NCI-H2171 (cell line): ENCODE data around the gene SCGB1A1.

Experiments
- DNase-seq: peaks from one replicate; lab custom pipeline; 2025; lab: John Stamatoyannopoulos, UW

Gene SCGB1A1

DNA sequence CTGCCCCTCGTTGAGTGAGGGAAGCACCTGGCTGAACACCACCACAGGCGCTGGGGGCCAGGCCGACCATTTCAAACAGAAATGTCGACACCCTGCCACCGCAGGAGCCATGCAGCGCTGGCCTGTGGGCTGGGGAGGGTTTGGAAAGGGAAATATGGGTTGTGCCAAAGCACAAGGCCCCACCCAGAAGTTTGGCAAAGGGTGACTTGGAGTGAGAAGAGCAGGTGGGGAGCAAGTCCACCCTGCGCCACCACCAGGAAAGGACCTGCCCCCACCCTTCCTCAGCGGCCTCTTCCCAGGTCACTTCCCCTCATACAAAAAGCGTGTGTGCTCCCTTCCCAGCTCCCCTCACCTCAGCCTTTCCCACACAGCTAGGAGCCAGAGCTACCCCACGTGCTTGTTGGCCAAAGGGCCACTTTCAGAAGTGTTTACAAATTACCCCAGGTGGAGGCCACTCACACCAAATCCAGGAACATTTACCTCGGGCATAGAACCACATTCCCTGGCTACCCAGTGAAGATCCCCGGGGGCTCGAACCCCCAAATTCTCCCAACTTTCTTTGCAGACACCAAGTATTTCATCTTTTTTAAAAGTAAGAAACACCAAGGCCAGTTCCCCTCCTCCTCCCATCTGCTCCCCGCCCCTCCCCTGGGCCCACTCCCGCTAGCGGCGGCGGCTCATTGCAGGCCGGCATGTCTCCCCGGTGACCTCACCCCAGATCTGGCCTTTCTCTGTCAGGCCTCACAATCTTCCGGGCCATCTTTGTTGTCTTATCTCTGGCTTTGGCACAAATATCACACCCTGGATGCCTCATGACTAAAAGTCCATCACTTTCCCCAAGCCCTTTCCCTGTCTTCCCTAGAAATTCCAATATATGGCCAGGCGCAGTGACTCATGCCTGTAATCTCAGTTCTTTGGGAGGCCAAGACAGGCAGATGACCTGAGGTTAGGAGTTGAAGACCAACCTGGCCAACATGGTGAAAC lies 20.5 kb upstream of the SCGB1A1 start:
- DNase-seq = no peak

DNA sequence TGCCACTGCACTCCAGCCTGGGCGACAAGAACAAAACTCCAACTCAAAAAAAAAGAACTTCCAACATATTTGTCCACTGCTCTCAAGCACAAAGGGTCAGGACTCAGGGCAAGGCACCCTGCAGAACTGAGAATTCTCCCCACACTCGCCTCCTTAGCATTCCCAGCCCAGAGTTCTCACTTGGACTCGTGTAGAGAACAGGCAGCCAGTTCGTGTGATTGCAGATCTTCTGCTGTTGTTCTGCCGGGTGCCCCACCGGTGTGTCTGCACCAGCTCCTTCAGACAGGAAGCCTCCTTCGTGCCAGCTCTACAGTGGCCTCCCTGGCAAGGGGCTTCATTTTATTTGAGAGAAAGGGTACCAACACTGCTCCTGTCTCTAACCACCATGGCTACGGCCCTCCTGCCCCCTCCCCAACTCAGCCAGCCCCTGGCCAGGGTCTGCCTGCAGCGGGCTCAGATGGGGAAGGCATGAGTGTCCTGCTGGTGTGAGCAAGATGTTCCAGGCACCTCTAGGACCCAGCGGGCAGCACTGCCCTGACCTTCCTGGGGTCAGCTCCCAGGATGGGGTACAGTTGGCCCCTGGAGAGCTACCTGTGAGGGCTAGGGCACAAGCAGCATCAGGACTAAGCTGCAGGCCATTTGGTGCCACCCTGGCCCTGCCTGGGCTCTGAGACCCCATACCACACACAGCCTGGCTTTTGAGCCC lies 19.5 kb upstream of the SCGB1A1 start:
- no peak for DNase-seq

DNA sequence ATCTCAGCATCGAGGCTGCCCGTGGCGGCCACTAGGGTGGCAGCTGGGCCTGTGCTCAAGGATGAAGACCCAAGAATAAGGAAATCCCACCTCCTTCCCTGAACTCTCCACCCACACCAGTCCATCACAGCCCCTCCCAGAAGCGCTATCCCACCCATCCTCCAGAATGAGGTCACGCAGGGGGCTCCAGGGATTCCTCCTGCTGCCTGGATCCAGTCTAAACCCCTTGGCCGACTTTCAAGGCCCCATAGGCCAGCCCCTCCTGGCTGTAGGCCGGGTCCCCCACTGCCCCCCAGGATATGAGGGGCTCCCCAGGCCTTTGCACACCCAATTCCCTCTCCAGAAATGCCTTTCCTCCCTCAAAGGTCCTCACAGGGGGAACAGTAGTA lies 19.0 kb upstream of the SCGB1A1 start:
- no peak for DNase-seq

DNA sequence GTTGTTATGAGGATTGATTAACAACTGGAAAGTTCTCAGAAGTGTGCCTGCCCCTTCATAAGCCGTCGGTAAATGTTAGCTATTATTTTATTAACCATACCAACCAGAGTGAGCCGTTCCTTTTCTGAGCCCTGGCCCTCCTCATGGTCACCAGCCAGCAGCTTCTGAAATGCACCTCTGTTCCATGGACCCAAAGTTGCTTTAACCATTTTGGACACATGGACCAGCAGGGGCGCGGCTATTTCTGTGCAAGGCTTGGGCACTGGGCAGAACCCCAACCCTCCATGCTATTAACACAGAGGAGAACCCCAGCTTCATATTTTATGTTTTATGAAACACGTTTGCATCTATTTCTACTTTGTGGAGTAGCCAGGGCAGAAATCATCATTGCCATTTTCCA lies 18.6 kb upstream of the SCGB1A1 start:
- DNase-seq = no peak

DNA sequence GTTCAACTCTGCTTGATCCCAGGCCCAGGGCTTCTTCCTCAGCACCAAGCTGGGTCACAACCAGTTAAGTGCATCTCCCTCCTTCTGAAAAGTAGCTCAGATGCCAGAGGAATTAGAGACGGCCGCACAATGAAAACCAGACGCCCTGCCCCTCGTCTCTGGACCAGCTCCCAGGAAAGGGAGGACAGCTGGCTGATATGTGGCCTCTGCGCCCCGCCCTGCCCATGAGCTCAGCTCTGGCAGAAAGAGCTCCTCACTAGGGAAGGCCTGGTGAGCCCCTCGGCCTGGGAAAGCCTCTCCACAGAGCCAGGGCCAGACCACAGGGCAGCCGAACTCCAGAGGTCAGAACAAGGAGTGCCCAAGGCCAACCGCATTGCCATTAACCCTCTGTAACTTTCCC lies 18.1 kb upstream of the SCGB1A1 start:
- no peak for DNase-seq

DNA sequence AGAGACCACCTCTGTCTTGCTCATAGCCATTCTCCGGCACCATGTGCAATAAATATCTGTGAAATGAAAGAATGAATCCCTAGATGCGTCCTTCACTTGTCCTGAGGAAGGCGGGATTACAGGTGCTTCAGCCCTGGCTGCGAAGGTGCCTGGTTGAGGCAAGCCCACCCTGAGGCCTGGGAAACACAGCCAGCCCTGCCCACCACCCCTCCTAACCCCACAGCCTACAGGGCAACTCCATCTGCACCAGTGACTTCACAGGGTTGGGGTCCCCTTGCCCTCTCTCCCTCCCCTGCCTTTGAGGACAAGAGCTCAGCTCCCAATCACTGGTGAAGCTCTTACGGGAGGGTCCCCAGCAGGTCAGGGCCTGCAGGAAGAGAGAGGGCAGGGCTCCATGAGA lies 17.5 kb upstream of the SCGB1A1 start:
- no peak for DNase-seq

DNA sequence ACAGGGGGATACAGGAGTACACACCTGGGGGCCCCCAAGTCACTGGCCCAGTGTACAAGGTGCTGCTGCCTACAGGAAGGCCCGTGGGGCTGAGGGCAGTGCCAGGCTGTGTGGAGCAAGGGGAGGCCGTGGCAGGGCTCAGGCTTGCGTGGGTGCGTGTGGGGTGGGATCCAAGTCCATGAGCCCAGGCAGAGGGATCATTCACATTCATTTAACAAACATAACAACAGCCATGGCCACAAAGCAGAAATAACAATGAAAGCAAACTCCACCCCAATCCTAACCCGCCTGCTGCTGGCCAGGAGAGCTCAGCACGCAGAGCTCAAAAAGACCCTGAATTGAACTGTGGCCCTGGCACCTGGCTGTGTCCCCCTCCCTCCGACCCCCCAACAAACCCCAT lies 17.0 kb upstream of the SCGB1A1 start:
- no peak for DNase-seq

DNA sequence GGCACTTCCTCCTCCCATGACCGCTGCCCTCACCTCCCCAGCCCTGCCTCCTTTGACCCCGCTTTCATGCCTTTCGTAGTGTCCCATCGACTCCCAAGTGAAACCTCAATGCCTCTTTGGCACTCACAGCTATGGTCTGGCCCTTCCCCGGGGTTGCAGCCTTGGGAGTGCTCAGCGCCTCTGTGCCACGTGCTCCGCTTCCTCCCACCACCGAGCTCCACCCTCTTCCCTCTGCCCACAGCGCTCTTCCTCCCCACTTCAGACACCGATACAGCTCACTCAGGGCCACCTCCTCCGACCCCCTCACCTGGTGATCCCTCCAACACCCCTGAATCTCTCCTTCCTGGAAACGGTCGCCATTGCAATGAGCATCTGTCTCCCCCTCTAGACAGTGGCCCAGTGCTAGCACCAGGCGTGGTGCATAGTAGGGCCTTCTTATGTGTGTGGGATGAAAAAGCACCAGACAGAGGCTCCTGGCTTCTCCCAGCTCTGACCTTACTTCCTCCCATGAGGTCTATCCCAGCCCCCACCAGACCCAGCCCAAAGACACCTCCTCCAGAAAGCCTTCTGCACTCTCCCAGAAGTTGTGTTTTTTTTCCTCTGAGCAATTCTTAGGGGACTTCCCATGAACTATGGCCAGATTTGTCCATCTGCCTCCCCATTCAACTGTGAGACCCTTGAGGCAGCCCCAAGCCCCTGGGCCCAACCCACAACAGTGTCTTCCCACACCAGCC lies 16.4 kb upstream of the SCGB1A1 start:
- no peak for DNase-seq

DNA sequence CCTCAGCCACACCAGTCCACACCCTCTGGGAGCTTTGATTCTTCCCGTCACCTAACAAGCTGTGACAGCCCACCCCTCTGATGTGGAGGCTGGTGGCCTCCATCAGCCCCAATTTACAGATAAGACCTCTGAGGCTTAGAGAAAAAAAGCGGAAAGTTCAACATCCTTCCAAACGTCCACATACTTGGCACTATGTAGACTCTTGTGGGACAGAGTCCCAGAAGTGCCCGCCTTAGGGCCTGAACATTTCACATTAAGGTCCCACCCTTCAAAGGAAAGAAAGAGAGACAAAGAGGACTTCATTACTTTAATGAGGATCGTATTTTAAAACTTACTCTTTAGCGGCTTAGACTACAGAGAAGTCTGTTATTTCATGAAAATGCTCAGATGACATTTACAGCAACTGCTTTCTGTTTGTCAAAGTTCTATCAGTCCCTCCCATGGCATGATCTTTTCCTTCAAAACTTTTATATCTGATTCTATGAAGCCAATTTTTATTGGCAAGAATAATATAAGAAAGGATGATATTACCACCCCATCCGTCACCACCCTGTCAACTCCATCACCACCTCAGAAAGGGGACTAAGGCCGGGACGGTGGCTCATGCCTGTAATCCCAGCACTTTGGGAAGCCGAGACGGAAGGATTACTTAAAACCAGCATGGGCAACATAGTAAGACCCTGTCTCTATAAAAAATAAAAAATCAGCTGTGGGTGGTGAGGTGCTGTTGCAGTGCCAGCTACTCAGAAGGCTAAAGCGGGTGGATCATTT lies 15.7 kb upstream of the SCGB1A1 start:
- DNase-seq = no peak

DNA sequence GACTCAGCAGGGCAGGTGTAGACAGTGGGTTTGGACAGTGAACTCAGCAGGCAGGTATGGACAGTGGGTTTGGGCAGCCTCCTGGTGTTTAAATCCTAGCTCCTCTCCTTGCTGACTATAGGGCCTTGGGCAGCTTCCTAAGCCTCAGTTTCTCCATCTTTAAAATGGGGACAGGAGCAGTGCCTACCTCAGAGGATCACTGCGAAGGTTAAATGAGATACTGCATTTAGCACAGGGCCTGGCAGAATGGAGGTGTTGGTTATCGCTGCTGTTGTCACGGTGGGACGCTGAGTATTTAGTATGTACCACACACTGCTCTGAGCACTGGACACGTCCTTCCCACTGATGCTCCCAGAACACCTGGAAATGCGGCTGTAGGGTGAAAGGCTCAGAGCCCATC lies 14.4 kb upstream of the SCGB1A1 start:
- no peak for DNase-seq

DNA sequence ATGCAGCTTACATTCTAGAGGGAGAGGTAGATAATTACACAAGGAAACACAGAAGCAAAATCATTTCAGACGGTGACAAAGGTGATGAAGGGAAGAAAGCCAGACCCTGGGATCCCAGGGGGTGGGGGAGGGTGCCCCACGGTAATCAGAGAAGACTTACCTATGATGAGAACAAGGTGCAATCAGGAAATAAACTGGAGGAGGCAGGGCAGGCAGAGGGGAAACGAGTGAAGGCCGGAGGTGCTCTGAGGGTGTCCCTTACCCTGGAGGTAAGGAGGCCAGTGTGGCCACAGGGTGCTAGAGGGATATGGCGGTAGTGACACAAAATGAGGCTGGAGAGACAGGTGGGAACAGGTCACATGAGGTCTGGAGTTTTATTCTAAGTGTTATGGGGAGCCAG lies 13.9 kb upstream of the SCGB1A1 start:
- no peak for DNase-seq

DNA sequence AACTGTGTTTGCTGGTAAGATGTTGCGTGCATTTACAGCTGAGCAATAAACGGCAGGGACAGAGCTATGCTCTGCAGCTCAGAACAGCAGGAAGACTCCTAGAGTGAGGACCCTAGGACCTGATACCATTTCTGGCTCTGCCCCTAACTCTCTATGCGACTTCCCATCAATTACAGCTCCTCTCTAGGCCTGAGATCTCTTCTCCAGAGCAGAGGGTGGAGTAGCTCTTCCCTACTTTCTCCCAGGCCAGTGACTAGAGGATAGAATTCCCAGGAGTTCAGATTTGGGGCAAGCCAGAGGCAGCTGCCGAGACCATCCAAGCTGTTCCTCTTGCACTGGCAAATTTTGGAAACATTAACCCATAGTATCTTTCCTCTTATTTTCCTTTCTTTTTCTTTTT lies 12.8 kb upstream of the SCGB1A1 start:
- DNase-seq = no peak

DNA sequence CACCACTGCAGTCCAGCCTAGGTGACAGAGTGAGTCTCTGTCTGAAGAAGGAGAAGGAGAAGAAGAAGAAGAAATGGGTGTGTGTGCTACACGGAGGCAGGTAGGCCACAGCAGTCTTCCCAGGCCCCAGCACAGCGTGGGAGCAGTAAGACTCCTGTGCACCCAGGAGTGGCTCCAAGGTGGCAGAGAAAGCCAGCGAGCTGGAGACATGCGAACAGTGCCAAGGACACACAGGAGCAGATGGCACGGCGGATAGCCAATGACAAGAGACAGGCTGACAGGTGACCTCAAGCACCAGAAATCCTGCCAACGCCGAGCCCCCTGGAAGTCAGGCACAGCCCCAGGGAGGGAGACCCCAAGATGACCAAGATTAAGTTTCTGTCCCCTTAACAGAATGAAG lies 9.0 kb upstream of the SCGB1A1 start:
- no peak for DNase-seq

DNA sequence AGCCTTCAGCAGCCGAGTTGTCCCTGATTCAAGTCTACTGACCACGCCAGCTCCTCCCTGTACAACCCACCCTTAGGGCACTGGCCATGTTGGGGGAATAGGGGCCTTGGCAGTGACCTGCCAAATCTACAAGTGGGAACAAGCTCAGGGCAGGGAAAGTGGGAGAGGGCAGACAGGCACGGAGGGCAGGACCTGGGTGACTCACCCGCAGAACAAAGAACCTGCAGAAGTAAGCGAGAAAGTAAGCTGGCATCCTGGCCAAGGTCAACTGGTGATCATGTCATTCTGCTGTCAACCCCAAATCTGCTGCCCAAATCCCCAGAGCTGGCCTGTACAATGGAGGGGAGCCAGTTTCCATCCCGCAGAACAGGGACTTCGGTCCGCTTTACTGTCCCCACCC lies 7.9 kb upstream of the SCGB1A1 start:
- no peak for DNase-seq

DNA sequence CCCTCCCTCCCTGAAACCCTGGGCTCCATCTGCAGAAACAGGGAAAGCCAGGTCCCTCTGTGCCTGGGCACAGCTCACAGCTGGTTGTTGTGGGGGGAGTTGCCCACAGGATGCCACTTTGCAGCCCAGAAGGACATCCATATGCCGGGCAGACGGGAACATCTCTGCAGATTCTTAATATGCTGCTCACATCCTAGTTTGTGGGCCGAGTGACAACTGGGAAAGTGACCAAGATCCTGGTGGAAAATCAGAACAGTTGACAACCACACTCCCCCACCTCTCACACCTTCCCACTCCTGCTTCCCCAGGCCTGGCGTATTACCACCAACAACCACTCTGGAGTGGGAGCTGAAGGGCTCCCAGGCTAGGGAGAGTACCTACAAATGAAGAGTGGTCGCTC lies 7.3 kb upstream of the SCGB1A1 start:
- DNase-seq = no peak

DNA sequence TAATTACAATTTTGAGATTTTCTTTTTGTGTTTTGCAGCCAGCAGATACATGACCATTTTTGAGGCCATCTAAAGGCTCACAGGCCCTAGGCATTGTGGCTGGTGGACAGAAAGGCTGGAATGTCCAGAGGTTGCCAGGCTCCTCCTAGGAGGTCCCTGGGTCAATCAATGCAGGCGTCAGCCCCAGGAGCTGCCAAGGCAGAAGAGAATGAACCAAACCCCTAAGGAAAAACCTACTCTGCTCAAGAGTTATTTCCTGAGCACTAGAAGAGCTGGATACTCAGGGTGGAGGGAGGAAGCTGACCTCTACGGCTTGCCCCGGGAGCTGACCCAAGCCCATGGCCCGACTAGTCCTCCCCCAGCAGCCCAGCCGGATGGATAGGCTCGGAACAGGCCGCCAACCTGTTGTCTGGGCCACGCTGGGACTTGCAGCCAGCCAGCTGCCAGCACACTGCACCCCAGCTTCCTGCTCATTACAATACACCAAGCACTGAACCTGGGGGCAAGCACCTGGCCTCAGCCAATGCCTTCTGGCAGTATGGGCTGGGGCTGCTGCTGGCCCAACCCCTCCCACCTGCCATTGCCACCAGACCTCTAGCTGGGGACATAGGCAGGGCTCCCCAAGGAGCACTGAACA lies 5.7 kb upstream of the SCGB1A1 start:
- DNase-seq = no peak

DNA sequence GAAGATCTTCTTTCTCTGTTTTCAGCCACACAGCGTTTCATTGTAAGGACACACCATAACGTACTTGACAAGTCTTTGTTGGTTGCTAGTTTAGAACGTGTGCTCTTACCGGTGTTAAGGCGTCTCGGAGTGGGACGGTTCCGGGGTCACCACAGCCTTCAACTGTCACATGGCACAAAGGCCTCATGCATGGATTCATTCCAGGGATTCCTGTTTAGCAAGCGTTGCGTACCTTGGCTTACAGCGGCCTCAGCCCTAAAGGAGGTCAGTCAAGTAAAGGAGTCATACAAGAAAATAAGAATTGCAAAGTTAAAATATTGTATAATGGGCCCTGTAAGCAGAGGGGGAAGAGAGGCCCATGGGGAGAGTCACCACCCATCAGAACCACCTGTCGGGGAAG lies 2.2 kb upstream of the SCGB1A1 start:
- no peak for DNase-seq

DNA sequence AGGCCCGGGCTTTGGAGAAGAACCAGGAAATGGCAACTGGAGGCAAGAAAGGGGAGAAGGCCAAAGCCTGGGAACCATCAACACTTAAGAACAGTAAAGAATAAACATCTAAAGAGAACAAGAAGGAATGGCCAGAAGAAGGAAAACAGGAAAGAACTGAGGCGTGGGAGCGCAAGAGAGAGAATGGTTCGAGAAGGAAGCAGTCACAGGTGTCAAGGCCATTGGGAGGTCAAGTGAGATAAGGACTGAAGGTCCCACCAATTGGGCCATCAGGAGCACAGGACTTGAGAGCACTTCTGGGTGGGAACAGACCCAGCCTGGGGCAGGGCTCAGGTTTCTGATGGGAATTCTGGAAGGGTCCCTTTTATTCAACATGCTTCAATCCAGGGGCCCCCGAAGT lies 697 bp upstream of the SCGB1A1 start:
- DNase-seq = no peak

DNA sequence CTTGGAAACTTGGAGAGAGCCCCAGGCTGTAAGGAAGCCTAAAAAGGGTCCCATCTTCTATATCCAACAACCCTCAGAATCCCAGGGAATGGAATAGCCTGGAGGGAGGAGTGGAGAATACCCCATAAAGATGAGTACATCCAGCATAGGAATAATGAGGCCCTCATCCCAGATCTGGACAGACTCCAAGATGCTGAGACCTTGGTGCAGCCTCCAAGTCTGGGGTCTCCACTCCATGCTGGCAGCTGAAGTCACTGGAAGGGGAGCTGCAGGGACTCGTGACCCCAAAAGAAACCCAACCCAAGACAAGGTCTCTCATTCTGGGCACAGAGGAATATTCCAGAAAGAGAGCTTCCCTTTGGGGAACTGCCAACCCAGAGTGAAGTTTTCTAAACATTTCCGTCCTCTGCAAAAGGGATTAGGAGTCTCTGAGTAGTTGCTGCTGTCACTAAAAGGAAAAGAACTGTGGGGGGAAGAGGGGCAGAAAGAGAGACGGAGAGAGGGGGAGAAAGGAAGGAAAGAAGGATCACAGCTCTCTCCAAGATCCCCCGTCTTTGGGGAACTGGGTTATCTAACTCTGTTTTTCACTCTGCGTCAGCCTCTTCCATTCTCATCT lies 589 bp downstream of the SCGB1A1 start:
- no peak for DNase-seq

DNA sequence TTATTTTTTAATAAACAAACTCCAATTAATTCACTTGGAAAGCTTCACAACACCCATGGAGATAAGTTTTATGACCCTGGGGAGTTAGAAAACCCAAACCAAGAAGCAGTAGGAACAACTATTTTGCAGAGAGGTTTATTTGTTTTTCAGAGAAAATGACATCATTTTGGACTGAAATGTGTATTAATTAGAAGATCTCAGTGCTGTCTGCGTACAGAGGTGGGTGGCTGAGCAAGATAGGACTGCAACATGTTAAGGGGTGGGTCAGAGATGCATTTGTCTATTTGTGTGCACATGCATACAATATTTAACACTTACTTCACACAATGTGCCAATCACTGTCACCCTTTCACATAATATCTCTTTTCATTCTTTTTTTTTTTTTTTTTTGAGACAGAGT lies 1.1 kb downstream of the SCGB1A1 start:
- DNase-seq = no peak

DNA sequence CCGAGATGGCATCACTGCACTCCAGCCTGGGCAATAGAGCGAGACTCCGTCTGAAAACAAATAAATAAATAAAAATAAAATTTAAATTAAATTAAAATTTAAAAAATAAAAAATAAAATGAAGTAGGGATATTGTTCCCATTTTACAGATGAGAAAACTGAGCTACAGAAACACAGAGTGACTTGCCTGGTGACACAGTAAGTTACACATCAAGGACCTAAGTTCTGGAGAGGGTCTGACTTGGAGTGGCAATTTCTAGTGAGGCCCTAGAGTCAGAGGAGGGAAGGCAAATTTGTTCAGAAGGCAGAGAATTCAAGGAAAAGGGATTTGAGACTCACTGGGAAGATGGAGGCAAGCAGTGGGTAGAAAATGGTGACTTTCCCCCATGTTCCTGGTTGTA lies 2.0 kb downstream of the SCGB1A1 start:
- DNase-seq = no peak
